Measurements from ENCODE around the gene ZNF362.

The ZNF362 gene

DNA sequence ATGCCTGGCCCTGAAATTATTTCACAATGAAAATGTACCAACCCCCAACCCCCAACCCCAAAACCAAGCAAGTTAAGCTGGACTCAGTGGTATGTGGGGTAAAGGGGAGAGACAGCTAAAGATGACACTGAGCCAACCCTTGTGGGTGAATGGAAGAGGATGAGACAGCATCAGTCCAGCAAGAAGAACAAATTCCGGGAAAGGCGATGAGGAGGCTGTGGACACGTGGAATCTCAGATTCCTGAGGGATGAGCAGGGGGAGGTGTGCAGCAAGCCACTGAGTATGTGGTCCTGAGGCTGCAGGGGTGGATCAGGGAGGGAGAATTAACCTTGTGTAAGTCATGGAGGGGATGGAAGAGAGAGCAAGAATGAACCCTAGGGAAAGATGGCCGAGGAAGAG is 14.4 kb upstream of the ZNF362 start:
- no peaks in the 10 kb centered on the region for H3K79me2 ChIP-seq (ENCODE audit: insufficient read depth, low read length)
- DNase-seq, result no peak
- H3K9me3 ChIP-seq (ENCODE audit: insufficient read depth, low read length, severe bottlenecking), result no peaks in the 10 kb centered on the region
- no peak overlapping the region for H3K9ac ChIP-seq (ENCODE audit: low read depth, low read length)
- no peaks in the 10 kb centered on the region for H3K4me1 ChIP-seq (ENCODE audit: insufficient read depth, low read length)
- TF ChIP-seq, protein P1, sequence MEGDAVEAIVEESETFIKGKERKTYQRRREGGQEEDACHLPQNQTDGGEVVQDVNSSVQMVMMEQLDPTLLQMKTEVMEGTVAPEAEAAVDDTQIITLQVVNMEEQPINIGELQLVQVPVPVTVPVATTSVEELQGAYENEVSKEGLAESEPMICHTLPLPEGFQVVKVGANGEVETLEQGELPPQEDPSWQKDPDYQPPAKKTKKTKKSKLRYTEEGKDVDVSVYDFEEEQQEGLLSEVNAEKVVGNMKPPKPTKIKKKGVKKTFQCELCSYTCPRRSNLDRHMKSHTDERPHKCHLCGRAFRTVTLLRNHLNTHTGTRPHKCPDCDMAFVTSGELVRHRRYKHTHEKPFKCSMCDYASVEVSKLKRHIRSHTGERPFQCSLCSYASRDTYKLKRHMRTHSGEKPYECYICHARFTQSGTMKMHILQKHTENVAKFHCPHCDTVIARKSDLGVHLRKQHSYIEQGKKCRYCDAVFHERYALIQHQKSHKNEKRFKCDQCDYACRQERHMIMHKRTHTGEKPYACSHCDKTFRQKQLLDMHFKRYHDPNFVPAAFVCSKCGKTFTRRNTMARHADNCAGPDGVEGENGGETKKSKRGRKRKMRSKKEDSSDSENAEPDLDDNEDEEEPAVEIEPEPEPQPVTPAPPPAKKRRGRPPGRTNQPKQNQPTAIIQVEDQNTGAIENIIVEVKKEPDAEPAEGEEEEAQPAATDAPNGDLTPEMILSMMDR (IDR thresholded peaks at IDR 0.05; ENCODE audit: borderline replicate concordance, extremely low read depth, low read length, poor library complexity, severe bottlenecking), result no peak
- TF ChIP-seq EZH2 (IDR thresholded peaks at IDR 0.05; ENCODE audit: borderline replicate concordance, low read depth, low read length, severe bottlenecking), result no peak
- ATAC-seq (ENCODE audit: insufficient read depth, low read depth), result no peak
- H3K27me3 ChIP-seq (ENCODE audit: insufficient read depth, low read length, poor library complexity), result peaks cover 6% of the 10 kb centered on the region
- H3K27ac ChIP-seq (ENCODE audit: low read length), result no peak overlapping the region
- H3K4me3 ChIP-seq (ENCODE audit: low read depth in 1 of 2, low read length in 2 of 2), result no peak overlapping the region
- H2AFZ ChIP-seq (ENCODE audit: low read depth, low read length), result no peak overlapping the region
- no peak overlapping the region for H3K4me2 ChIP-seq (ENCODE audit: insufficient read depth, low read length)
- no peaks in the 10 kb centered on the region for H3K36me3 ChIP-seq (ENCODE audit: insufficient read depth, low read length)
- H4K20me1 ChIP-seq (ENCODE audit: insufficient read depth, low read length), result no peaks in the 10 kb centered on the region

DNA sequence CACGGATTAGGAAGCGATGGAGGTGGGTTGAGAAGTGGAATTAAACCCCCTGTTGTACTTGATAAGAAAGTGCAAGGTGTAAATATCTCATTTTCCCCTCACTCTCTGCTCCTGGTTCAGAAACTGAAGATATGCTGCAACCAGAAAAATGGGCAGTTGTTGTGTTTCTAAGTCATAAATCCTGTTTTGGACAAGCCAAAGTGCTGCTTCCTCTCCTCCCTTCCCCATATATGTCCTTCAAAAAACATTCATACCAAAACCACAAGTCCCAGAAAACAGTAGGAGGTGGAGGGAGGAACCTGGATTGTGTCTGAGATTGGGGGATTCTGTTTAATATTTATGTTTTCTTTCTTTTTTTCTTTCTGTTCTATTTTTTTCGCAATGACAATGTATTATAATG is 13.6 kb upstream of the ZNF362 start:
- no peaks in the 10 kb centered on the region for H3K9me3 ChIP-seq (ENCODE audit: insufficient read depth, low read length, severe bottlenecking)
- no peak for ATAC-seq (ENCODE audit: insufficient read depth, low read depth)
- H3K79me2 ChIP-seq (ENCODE audit: insufficient read depth, low read length), result no peaks in the 10 kb centered on the region
- DNase-seq, result no peak
- H2AFZ ChIP-seq (ENCODE audit: low read depth, low read length), result no peak overlapping the region
- no peak overlapping the region for H3K4me2 ChIP-seq (ENCODE audit: insufficient read depth, low read length)
- H3K4me1 ChIP-seq (ENCODE audit: insufficient read depth, low read length), result no peaks in the 10 kb centered on the region
- peaks cover 6% of the 10 kb centered on the region for H3K27me3 ChIP-seq (ENCODE audit: insufficient read depth, low read length, poor library complexity)
- H3K27ac ChIP-seq (ENCODE audit: low read length), result no peak overlapping the region
- no peaks in the 10 kb centered on the region for H4K20me1 ChIP-seq (ENCODE audit: insufficient read depth, low read length)
- H3K9ac ChIP-seq (ENCODE audit: low read depth, low read length), result no peak overlapping the region
- TF ChIP-seq EZH2 (IDR thresholded peaks at IDR 0.05; ENCODE audit: borderline replicate concordance, low read depth, low read length, severe bottlenecking), result no peak
- TF ChIP-seq, protein P1 (IDR thresholded peaks at IDR 0.05; ENCODE audit: borderline replicate concordance, extremely low read depth, low read length, poor library complexity, severe bottlenecking), result no peak
- H3K4me3 ChIP-seq (ENCODE audit: low read depth in 1 of 2, low read length in 2 of 2), result no peak overlapping the region
- H3K36me3 ChIP-seq (ENCODE audit: insufficient read depth, low read length), result no peaks in the 10 kb centered on the region

DNA sequence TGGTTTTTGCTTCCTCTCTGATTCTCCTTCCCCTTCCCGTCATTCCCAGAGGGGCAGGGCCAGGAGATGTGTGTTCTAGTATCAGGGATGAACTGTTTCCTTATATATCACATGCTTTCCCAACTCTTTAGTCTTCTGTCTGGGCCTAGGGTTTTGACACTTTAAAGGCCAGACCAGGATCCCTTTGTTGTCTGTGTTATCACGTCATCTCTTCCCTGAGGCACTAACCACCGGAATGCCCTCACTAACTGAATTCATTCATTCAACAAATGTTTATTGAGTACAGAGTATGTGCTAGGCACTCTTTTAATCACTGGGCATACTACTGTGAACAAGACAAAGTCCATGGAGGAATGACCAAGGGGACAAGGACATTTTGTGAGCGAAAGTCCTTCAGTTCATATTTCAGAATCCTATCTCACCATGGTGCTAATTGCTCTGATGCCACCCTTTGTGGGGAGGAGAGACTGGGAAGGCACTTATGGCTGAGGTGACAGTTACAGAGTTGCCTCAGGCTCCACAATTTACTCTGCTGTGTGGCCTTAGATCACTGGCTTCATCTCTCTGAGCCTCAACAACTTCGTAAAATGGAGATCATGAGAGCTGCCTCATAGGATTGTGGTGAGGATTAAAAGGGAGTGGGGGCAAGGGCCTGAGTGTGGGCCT is 12.0 kb upstream of the ZNF362 start:
- Histone ChIP-seq H3K9ac (ENCODE audit: low read depth, low read length) (no peak overlapping the region), H3K27ac (ENCODE audit: low read length) (no peak overlapping the region), H2AFZ (ENCODE audit: low read depth, low read length) (no peak overlapping the region), H3K4me1 (ENCODE audit: insufficient read depth, low read length) (no peaks in the 10 kb centered on the region), H3K4me2 (ENCODE audit: insufficient read depth, low read length) (no peak overlapping the region), H3K36me3 (ENCODE audit: insufficient read depth, low read length) (no peaks in the 10 kb centered on the region), H3K27me3 (ENCODE audit: insufficient read depth, low read length, poor library complexity) (peaks cover 10% of the 10 kb centered on the region), H4K20me1 (ENCODE audit: insufficient read depth, low read length) (no peaks in the 10 kb centered on the region), H3K9me3 (ENCODE audit: insufficient read depth, low read length, severe bottlenecking) (no peaks in the 10 kb centered on the region), H3K4me3 (ENCODE audit: low read depth in 1 of 2, low read length in 2 of 2) (no peak overlapping the region), H3K79me2 (ENCODE audit: insufficient read depth, low read length) (no peaks in the 10 kb centered on the region)
- DNase-seq (no peak), ATAC-seq (ENCODE audit: insufficient read depth, low read depth) (no peak)
- TF ChIP-seq EZH2 (IDR thresholded peaks at IDR 0.05; ENCODE audit: borderline replicate concordance, low read depth, low read length, severe bottlenecking), result no peak
- TF ChIP-seq, protein P1 (IDR thresholded peaks at IDR 0.05; ENCODE audit: borderline replicate concordance, extremely low read depth, low read length, poor library complexity, severe bottlenecking), result no peak

Data from DND-41 (cell line).